Gastroesophageal sphincter (tissue), 3 donors: ENCODE results near the gene MOB1B.

Experiments used
- CTCF ChIP-seq, 4 experiments: fragments of 200-600 bp in 2 of 4; fragments of 450-650 bp in 2 of 4; sonication (generic) in 1 of 4; IDR thresholded peaks; one replicate each; pipeline ENCODE4 v1.5.1; 2017 to 2019; ENCODE audit warnings: antibody characterized with exemption in 4 of 4, mild to moderate bottlenecking in 2 of 4, moderate library complexity in 2 of 4
- EP300 ChIP-seq: sonication (generic); formaldehyde crosslinking; IDR thresholded peaks from one replicate; pipeline ENCODE4 v1.6.1; 2017; ENCODE audit warnings: antibody characterized with exemption, mild to moderate bottlenecking
- POLR2A ChIP-seq, 2 donors: fragments of 450-650 bp; IDR thresholded peaks; one replicate each; pipeline ENCODE4 v1.6.1; 2017; ENCODE audit warnings: antibody characterized with exemption in 2 of 2, mild to moderate bottlenecking in 2 of 2, moderate library complexity in 1 of 2
- POLR2AphosphoS5 ChIP-seq: sonication (generic); formaldehyde crosslinking; IDR thresholded peaks from one replicate; pipeline ENCODE4 v1.6.1; 2017; ENCODE audit warnings: antibody characterized with exemption

GRCh38 chr4:70873216-70873615, 29.0 kb upstream of the MOB1B start:
- TF ChIP-seq POLR2A (IDR thresholded peaks at IDR 0.05): no peak
- TF ChIP-seq CTCF (IDR thresholded peaks at IDR 0.05): no peak
- TF ChIP-seq EP300: no peak
- TF ChIP-seq POLR2AphosphoS5: no peak
